HepG2 (cell line): Measurements from ENCODE around the gene KRTAP3-2. TPM values are rescaled to one million over a fixed set of nuclear protein-coding genes. Genes with fewer than 3 reads are reported as not detected.

ENCODE experiments used
- ATAC-seq: fragments of 200-7000 bp; cut with Tn5 transposase; 3 replicates; pipeline ENCODE4 v1.9.1; 2020; ENCODE audit warnings: mild to moderate bottlenecking, moderate library complexity
- BruUV-seq: library from RNA; stranded (reverse); fragments of 400-500 nt; replicated peaks from 2 replicates; lab custom pipeline; 2021; lab: Mats Ljungman, UMichigan
- CTCF ChIA-PET: fragments of 300-600 bp; formaldehyde crosslinking; extraction: SDS; loops from one replicate; lab custom pipeline; 2021; ENCODE audit warnings: low total read pairs, inconsistent platforms, low intra/inter-chr PET ratio; lab: Yijun Ruan, JAX
- POLR2A ChIA-PET: fragments of 350-600 bp; sonication (Branson Sonifier 250); formaldehyde crosslinking; loops from one replicate; lab custom pipeline; 2020; ENCODE audit warnings: antibody characterized with exemption, inconsistent platforms; lab: Yijun Ruan, JAX
- DNase-seq: peaks from one replicate; pipeline ENCODE4 v3.0.0-alpha.2; 2015; ENCODE audit warnings: low spot score
- FAIRE-seq: peaks from 3 replicates; lab custom pipeline; 2011; peaks lifted over from hg19 to GRCh38; lab: Jason Lieb, UNC
- H2AFZ ChIP-seq: one replicate; pipeline ENCODE4 v1.6.1; 2011; ENCODE audit warnings: low read length, inconsistent platforms
- H3K27ac ChIP-seq: fragments of 300-600 bp; 3 replicates; pipeline ENCODE4 v1.8.0; 2011; ENCODE audit warnings: mixed run types, mild to moderate bottlenecking, mixed read lengths, low read length, inconsistent platforms; ENCODE audit not compliant: insufficient read depth; ENCODE audit errors: extremely low read length
- H3K27me3 ChIP-seq, 2 experiments: fragments of 200-600 bp in 1 of 2; 2 replicates in 1 of 2; 3 replicates in 1 of 2; pipeline versions ENCODE4 v1.6.0 to v1.8.0; 2011; ENCODE audit warnings: low read length in 2 of 2, mild to moderate bottlenecking in 2 of 2, moderate library complexity in 2 of 2, inconsistent platforms in 1 of 2; ENCODE audit not compliant: insufficient read depth in 2 of 2, control insufficient read depth in 1 of 2
- H3K36me3 ChIP-seq, 2 experiments: fragments of 200-600 bp in 1 of 2; replicated peaks in 1 of 2; 2 replicates in 1 of 2; 3 replicates in 1 of 2; pipeline versions ENCODE4 v1.5.1 to v1.8.0; 2011; ENCODE audit warnings: low read length in 2 of 2, inconsistent platforms in 1 of 2; ENCODE audit not compliant: insufficient read depth in 2 of 2, control insufficient read depth in 1 of 2
- H3K4me1 ChIP-seq: 2 replicates; pipeline ENCODE4 v1.5.1; 2012; ENCODE audit warnings: low read length, inconsistent platforms; ENCODE audit not compliant: insufficient read depth
- H3K4me2 ChIP-seq: 2 replicates; pipeline ENCODE4 v1.6.0; 2011; ENCODE audit warnings: low read depth, low read length, inconsistent platforms
- H3K4me3 ChIP-seq, 3 experiments: fragments of 200-600 bp in 1 of 3; sonication (generic), shearing (Covaris generic) in 1 of 3; replicated peaks in 1 of 3; 2 replicates each; pipeline ENCODE4 v1.5.1; 2011 to 2016; ENCODE audit warnings: low read length in 3 of 3, inconsistent platforms in 2 of 3, low read depth in 2 of 3, mild to moderate bottlenecking in 2 of 3, control low read depth in 1 of 3, mixed read lengths in 1 of 3; ENCODE audit not compliant: insufficient read depth in 1 of 3
- H3K79me2 ChIP-seq: one replicate; pipeline ENCODE4 v1.6.1; 2011; ENCODE audit warnings: low read length, inconsistent platforms; ENCODE audit not compliant: insufficient read depth
- H3K9ac ChIP-seq: 2 replicates; pipeline ENCODE4 v1.6.0; 2011; ENCODE audit warnings: mild to moderate bottlenecking, low read depth, low read length, inconsistent platforms; ENCODE audit not compliant: insufficient read depth
- H3K9me3 ChIP-seq: 2 replicates; pipeline ENCODE4 v1.5.1; 2012; ENCODE audit warnings: mild to moderate bottlenecking, low read length
- H4K20me1 ChIP-seq: 2 replicates; pipeline ENCODE4 v1.6.0; 2011; ENCODE audit warnings: inconsistent platforms, mild to moderate bottlenecking, low read length, moderate library complexity; ENCODE audit not compliant: insufficient read depth
- CEBPB ChIP-seq: IDR thresholded peaks from 2 replicates; pipeline ENCODE4 v1.6.1; 2011; ENCODE audit warnings: low read depth, low read length, improper control_type of control experiment, borderline replicate concordance
- MAFF ChIP-seq: IDR thresholded peaks from 2 replicates; pipeline ENCODE4 v1.6.1; 2011; ENCODE audit warnings: low read depth, low read length, improper control_type of control experiment
- MAFK ChIP-seq, 2 experiments: IDR thresholded peaks in 1 of 2; conservative IDR thresholded peaks in 1 of 2; 2 replicates each; pipeline ENCODE4 v1.6.1; 2011; ENCODE audit warnings: improper control_type of control experiment in 2 of 2, low read length in 2 of 2
- U2AF1 ChIP-seq: fragments of 200-400 bp; formaldehyde crosslinking; optimal IDR thresholded peaks from 2 replicates; pipeline ENCODE3; 2017; ENCODE audit warnings: mild to moderate bottlenecking, low read depth, low read length
- ZNF407 ChIP-seq: sonication (generic); formaldehyde crosslinking; IDR thresholded peaks from one replicate; pipeline ENCODE4 v1.5.1; 2020; ENCODE audit warnings: mild to moderate bottlenecking, missing genetic modification reagents; ENCODE audit errors: not compliant biosample characterization
- ZNF44 ChIP-seq: sonication (generic); formaldehyde crosslinking; IDR thresholded peaks from 2 replicates; pipeline ENCODE4 v1.5.1; 2020; ENCODE audit warnings: mild to moderate bottlenecking, missing genetic modification reagents
- ZNF672 ChIP-seq: sonication (generic); formaldehyde crosslinking; IDR thresholded peaks from 2 replicates; pipeline ENCODE4 v1.8.1; 2022; ENCODE audit warnings: missing genetic modification reagents
- WGBS: methylation state at CpG from one replicate; pipeline ENCODE4 v1.1.6; 2017; ENCODE audit warnings: low lambda C conversion rate; 5-methylcytosine and 5-hydroxymethylcytosine counted together
- in situ Hi-C: cut with HindIII; loops from 2 replicates; pipeline ENCODE4 v1.10.0; 2017; ENCODE audit warnings: low pct_unique_long_range_greater_than_20kb; ENCODE audit not compliant: extremely low pct_ligation_motif_present
- intact Hi-C: fragments of 100-400 bp; cut with micrococcal nuclease; formaldehyde crosslinking; loops from one replicate; pipeline ENCODE4 v1.10.0; 2022; ENCODE audit not compliant: unreplicated experiment
- polyA plus RNA-seq, 8 experiments: library from polyadenylated mRNA; depleted of rRNA in 3 of 8; stranded (reverse) in 7 of 8; unstranded in 1 of 8; fragments of >200 nt; fragmentation: Illumina TruSeq in 4 of 8; extraction: Trizol in 4 of 8; gene quantifications; 2 replicates each; pipeline versions ENCODE4 v1.2.1 to v1.2.3, GENCODE V29; 2011 to 2016; ENCODE audit warnings: low read depth in 4 of 8, missing spikeins in 1 of 8, mixed read lengths in 1 of 8; ENCODE audit not compliant: insufficient read depth in 1 of 8
- total RNA-seq, 5 experiments: library from RNA; depleted of rRNA; stranded (reverse); fragments of >200 nt; fragmentation: Illumina TruSeq; extraction: Trizol; gene quantifications; 2 replicates each; pipeline ENCODE4 v1.2.3, GENCODE V29; 2016; ENCODE audit warnings: low read depth in 1 of 5

The KRTAP3-2 gene
- total and polyA plus RNA-seq, 2 of the 13 experiments (the other 11 are each of a cell fraction or from before 2014, with no cell fraction given) = not detected

- no peak for FAIRE-seq
These were observed 37.6 kb downstream of the KRTAP3-2 start for GRCh38 chr17:40962059-40962561.

GRCh38 chr17:40961591-40961990 lies 38.1 kb downstream of the KRTAP3-2 start:
- FAIRE-seq = no peak
- Histone ChIP-seq H3K79me2 (no peaks in the 10 kb centered on the region), H3K36me3 (no peaks in the 10 kb centered on the region), H3K27ac (no peak overlapping the region), H4K20me1 (no peaks in the 10 kb centered on the region), H3K9ac (no peak overlapping the region), H2AFZ (no peak overlapping the region), H3K4me2 (no peak overlapping the region), H3K27me3 (no peaks in the 10 kb centered on the region), H3K4me1 (peaks cover 46% of the 10 kb centered on the region), H3K9me3 (0 out of 2 replicates have a peak, but pooled peaks cover 6% of the 10 kb centered on the region), H3K4me3 (no peak overlapping the region)
- BruUV-seq = no TSS peak
- in situ Hi-C loops (loop anchor here (5.0 kb wide), 1 partner anchor 41 kb away; no protein-coding TSS in a partner anchor), intact Hi-C loops (no loop called here)
- no peak for DNase-seq
- no peak for ATAC-seq
- POLR2A ChIA-PET = no interaction called here
- TF ChIP-seq U2AF1 (no peak), ZNF407 (CRISPR knock-in tag) (no peak), ZNF44 (CRISPR knock-in tag) (no peak)
- CTCF ChIA-PET = no interaction called here
- WGBS = 97% methylated on average over 1 of the region's 1 CpG

More at GRCh38 chr17:40962059-40962561, 37.6 kb downstream of the KRTAP3-2 start:
- Histone ChIP-seq H3K27me3 (no peaks in the 10 kb centered on the region), H3K9ac (no peak overlapping the region), H2AFZ (no peak overlapping the region), H3K27ac (no peak overlapping the region), H3K4me1 (peaks cover 46% of the 10 kb centered on the region), H3K4me2 (no peak overlapping the region), H3K79me2 (no peaks in the 10 kb centered on the region), H3K36me3 (no peaks in the 10 kb centered on the region), H4K20me1 (no peaks in the 10 kb centered on the region), H3K9me3 (0 out of 2 replicates have a peak, but pooled peaks cover 6% of the 10 kb centered on the region), H3K4me3 (no peak overlapping the region)
- ATAC-seq = no peak
- in situ Hi-C loops = loop anchor here (5.0 kb wide), 1 partner anchor 40 kb away; no protein-coding TSS in a partner anchor
- 95% methylated on average over 4 of the region's 4 CpGs for WGBS
- no TSS peak for BruUV-seq
- no peak for DNase-seq
- CTCF ChIA-PET = no interaction called here
- intact Hi-C loops = no loop called here
- POLR2A ChIA-PET = no interaction called here
- TF ChIP-seq ZNF672 (no peak), MAFK (conservative IDR thresholded peaks at IDR 0.05 in 1 of 2, IDR thresholded peaks at IDR 0.05 in 1 of 2; ENCODE audit: low read length in 2 of 2) (peak; percentile 38 to 68; a peak in 2 of 4 replicates), MAFF (peak; percentile 45), CEBPB (no peak)
